Uterus (tissue), 2 donors: ENCODE results near the gene CST9L.

Source experiments
- CTCF ChIP-seq, 4 experiments: fragments of 200-600 bp in 2 of 4; fragments of 450-650 bp in 2 of 4; sonication (generic) in 2 of 4; IDR thresholded peaks; one replicate each; pipeline ENCODE4 v1.5.1; 2016 to 2019; ENCODE audit warnings: antibody characterized with exemption in 4 of 4, mild to moderate bottlenecking in 2 of 4, moderate library complexity in 1 of 4
- POLR2A ChIP-seq, 2 donors: fragments of 450-650 bp; IDR thresholded peaks; one replicate each; pipeline ENCODE4 v1.6.1; 2016; ENCODE audit warnings: antibody characterized with exemption in 2 of 2, mild to moderate bottlenecking in 1 of 2, moderate library complexity in 1 of 2

DNA sequence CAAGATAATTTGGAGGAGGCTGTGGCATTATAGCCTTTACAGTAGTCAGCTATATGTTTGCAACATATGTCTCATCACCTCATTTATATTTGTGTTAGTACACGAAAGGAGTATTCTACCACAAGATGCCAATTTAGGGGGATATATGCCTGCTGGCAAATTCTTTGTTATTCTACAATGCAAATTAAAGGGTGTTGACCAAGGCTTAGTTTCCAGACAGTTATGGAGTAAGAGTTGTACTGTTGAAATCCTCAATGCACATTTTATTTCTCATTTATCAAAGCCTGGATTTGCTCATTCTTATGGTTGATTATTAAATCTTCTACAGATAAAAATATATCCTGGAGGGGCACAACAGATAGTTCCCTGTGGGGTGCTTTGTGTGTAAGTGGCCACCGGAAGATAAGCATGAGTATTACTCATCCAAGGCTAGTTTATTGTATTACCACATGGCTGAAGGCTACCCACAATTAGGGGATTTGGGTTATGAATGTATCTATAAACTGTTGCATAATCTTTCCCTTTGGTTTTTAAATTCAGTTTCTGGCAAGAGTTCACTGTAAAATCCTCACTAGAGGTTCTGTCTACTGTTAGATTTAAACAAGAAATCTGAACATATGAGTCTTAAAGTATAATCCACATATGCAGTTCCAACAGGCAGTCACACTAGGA, 28.4 kb upstream of the CST9L start:
- TF ChIP-seq CTCF (IDR thresholded peaks at IDR 0.05), result no peak
- no peak for TF ChIP-seq POLR2A (IDR thresholded peaks at IDR 0.05)
